Parathyroid adenoma (tissue), 2 donors: ENCODE data around the gene TJAP1.

Source experiments
- H2AFZ ChIP-seq: fragments of 300-600 bp; sonication (generic); one replicate; pipeline ENCODE4 v1.7.0; 2017; ENCODE audit warnings: antibody characterized with exemption, mild to moderate bottlenecking
- H3K27ac ChIP-seq: fragments of 300-600 bp; sonication (generic); one replicate; pipeline ENCODE4 v1.7.0; 2017
- H3K27me3 ChIP-seq: fragments of 300-600 bp; sonication (generic); one replicate; pipeline ENCODE4 v1.7.0; 2017; ENCODE audit warnings: low read length; ENCODE audit not compliant: control insufficient read depth, insufficient read depth
- H3K36me3 ChIP-seq: fragments of 300-600 bp; sonication (generic); one replicate; pipeline ENCODE4 v1.7.0; 2017; ENCODE audit warnings: low read length; ENCODE audit not compliant: control insufficient read depth, insufficient read depth
- H3K4me1 ChIP-seq: fragments of 300-600 bp; sonication (generic); one replicate; pipeline ENCODE4 v1.7.0; 2017; ENCODE audit warnings: control low read depth
- H3K4me2 ChIP-seq: fragments of 300-600 bp; sonication (generic); one replicate; pipeline ENCODE4 v1.7.0; 2017; ENCODE audit warnings: low read length
- H3K4me3 ChIP-seq: fragments of 300-600 bp; sonication (generic); one replicate; pipeline ENCODE4 v1.7.0; 2017; ENCODE audit warnings: low read depth, low read length
- H3K79me2 ChIP-seq: fragments of 300-600 bp; sonication (generic); one replicate; pipeline ENCODE4 v1.7.0; 2017; ENCODE audit warnings: control low read depth
- H3K9ac ChIP-seq: fragments of 300-600 bp; sonication (generic); one replicate; pipeline ENCODE4 v1.7.0; 2017; ENCODE audit warnings: mild to moderate bottlenecking
- H3K9me3 ChIP-seq: fragments of 300-600 bp; sonication (generic); one replicate; pipeline ENCODE4 v1.7.0; 2017; ENCODE audit warnings: low read length; ENCODE audit not compliant: control insufficient read depth
- TF ChIP-seq, protein P1 (sequence below): fragments of 300-600 bp; sonication (generic); IDR thresholded peaks from one replicate; pipeline ENCODE4 v1.7.0; 2017; ENCODE audit warnings: antibody characterized with exemption, mild to moderate bottlenecking
- donor health status: primary hyperparathyroidism.

Gene TJAP1

DNA sequence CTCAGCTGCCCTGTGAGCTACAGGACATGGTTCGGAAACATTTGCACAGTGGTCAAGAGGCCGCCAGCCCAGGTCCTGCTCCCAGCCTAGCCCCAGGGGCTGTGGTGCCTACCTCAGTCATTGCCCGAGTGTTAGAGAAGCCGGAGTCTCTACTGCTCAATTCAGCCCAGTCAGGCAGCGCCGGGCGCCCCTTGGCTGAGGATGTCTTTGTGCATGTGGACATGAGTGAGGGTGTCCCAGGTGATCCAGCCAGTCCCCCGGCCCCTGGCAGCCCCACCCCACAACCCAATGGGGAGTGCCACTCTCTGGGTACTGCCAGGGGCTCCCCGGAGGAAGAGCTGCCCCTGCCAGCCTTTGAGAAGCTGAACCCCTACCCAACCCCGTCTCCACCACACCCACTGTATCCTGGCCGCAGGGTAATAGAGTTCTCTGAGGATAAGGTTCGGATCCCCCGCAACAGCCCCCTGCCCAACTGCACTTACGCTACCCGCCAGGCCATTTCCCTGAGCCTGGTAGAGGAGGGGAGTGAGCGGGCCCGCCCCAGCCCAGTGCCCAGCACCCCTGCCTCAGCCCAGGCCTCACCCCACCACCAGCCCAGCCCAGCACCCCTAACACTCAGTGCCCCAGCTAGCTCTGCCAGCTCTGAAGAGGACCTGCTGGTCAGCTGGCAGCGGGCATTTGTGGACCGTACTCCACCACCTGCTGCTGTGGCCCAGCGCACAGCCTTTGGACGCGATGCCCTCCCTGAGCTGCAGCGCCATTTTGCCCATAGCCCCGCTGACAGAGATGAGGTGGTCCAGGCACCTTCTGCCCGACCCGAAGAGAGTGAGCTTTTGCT is 27.6 kb downstream of the TJAP1 start:
- TF ChIP-seq, protein P1, sequence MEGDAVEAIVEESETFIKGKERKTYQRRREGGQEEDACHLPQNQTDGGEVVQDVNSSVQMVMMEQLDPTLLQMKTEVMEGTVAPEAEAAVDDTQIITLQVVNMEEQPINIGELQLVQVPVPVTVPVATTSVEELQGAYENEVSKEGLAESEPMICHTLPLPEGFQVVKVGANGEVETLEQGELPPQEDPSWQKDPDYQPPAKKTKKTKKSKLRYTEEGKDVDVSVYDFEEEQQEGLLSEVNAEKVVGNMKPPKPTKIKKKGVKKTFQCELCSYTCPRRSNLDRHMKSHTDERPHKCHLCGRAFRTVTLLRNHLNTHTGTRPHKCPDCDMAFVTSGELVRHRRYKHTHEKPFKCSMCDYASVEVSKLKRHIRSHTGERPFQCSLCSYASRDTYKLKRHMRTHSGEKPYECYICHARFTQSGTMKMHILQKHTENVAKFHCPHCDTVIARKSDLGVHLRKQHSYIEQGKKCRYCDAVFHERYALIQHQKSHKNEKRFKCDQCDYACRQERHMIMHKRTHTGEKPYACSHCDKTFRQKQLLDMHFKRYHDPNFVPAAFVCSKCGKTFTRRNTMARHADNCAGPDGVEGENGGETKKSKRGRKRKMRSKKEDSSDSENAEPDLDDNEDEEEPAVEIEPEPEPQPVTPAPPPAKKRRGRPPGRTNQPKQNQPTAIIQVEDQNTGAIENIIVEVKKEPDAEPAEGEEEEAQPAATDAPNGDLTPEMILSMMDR: no peak
- Histone ChIP-seq H3K4me1 (peaks cover 7% of the 10 kb centered on the region), H2AFZ (no peak overlapping the region), H3K4me2 (no peak overlapping the region), H3K36me3 (no peaks in the 10 kb centered on the region), H3K4me3 (no peak overlapping the region), H3K27me3 (no peaks in the 10 kb centered on the region), H3K9me3 (no peaks in the 10 kb centered on the region), H3K9ac (no peak overlapping the region), H3K79me2 (no peaks in the 10 kb centered on the region), H3K27ac (no peak overlapping the region)

GRCh38 chr6:43505718-43506117 is 28.3 kb downstream of the TJAP1 start:
- Histone ChIP-seq H3K4me1 (peaks cover 10% of the 10 kb centered on the region), H3K4me2 (no peak overlapping the region), H3K9me3 (no peaks in the 10 kb centered on the region), H3K9ac (no peak overlapping the region), H3K27ac (no peak overlapping the region), H3K36me3 (no peaks in the 10 kb centered on the region), H2AFZ (no peak overlapping the region), H3K27me3 (no peaks in the 10 kb centered on the region), H3K79me2 (no peaks in the 10 kb centered on the region), H3K4me3 (no peak overlapping the region)
- TF ChIP-seq, protein P1: no peak

DNA sequence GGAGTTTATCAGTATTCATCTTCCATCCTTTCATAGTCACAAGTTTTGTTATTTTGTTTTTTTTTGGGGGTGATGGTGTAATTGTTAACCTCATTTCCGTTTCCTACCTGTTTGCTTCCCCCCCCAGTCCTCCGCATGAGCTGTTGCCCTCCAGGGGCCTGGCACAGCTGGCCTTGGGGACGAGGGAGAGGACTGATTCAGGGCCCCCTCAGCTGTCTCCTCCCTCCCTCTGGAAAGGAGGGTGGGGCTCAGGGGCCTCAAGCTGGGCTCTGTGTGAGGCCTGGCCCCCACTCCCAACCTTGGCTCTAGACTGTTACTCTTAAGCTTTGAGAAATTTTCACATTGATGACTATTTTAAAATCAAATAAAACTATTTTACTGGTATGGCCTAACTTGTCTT is 28.8 kb downstream of the TJAP1 start:
- no peaks in the 10 kb centered on the region for H3K27me3 ChIP-seq
- no peak overlapping the region for H3K27ac ChIP-seq
- no peaks in the 10 kb centered on the region for H3K79me2 ChIP-seq
- no peak overlapping the region for H3K4me2 ChIP-seq
- peaks cover 10% of the 10 kb centered on the region for H3K4me1 ChIP-seq
- H3K9ac ChIP-seq: no peak overlapping the region
- H3K36me3 ChIP-seq: no peaks in the 10 kb centered on the region
- H3K4me3 ChIP-seq: no peak overlapping the region
- no peak overlapping the region for H2AFZ ChIP-seq
- TF ChIP-seq, protein P1: no peak
- H3K9me3 ChIP-seq: no peaks in the 10 kb centered on the region

DNA sequence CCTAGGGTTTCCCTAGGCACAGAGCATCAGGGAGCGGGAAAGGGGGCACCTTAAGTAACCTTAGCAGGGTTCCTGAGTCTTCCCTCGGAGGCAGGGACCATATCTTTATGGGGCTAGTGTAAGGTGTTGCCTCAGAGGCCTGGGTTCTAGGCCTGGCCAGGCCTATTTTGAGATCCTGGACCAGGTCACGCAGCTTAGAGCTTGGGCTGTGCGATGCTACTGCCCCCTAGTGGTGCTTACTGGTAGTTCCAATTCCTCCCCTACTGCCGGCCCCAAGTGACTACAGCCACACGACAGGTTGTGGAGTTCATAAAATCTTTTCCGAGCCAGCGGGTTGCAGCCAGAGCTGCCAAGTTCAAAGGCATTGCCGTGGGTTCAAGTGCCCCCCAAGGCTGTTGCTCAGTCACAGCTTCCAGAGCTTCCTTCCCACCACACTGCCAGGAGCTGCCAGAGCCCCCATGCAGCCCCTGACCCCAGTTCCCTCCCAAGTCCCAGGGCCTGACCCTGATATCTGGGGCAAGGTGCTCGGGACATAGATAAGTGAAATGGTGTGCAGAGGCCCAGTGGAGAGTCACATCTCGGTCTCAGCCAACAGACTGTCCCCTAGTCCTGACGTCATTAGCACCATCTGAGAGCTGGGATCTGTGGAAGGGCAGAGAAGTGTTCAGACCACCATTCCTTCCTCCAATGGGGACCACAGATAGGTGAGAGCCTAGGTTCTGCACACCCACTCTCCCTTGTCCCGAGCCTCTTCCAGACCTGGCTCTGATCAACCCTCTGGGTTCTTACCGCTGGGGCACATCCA is 29.5 kb downstream of the TJAP1 start:
- no peak overlapping the region for H3K4me3 ChIP-seq
- no peaks in the 10 kb centered on the region for H3K9me3 ChIP-seq
- H3K27me3 ChIP-seq: no peaks in the 10 kb centered on the region
- H3K36me3 ChIP-seq: no peaks in the 10 kb centered on the region
- H3K9ac ChIP-seq: no peak overlapping the region
- TF ChIP-seq, protein P1: peak; percentile 98
- H3K4me2 ChIP-seq: no peak overlapping the region
- no peaks in the 10 kb centered on the region for H3K79me2 ChIP-seq
- H3K4me1 ChIP-seq: peaks cover 10% of the 10 kb centered on the region
- no peak overlapping the region for H3K27ac ChIP-seq
- H2AFZ ChIP-seq: no peak overlapping the region
